ENCODE results near the gene CA5A.
"Not testable (repeated sequence)": the region's sequence is repeated elsewhere in the genome, so short reads cannot be mapped to it uniquely, and the experiment has no call there.

The CA5A gene

GRCh38 chr16:87874639-87875427 is 61.5 kb downstream of the CA5A start:
- DNase-seq (ENCODE audit: low read depth) = no peak
- H3K4me3 ChIP-seq (ENCODE audit: low read length) = no peak overlapping the region
- TF ChIP-seq, protein P1, sequence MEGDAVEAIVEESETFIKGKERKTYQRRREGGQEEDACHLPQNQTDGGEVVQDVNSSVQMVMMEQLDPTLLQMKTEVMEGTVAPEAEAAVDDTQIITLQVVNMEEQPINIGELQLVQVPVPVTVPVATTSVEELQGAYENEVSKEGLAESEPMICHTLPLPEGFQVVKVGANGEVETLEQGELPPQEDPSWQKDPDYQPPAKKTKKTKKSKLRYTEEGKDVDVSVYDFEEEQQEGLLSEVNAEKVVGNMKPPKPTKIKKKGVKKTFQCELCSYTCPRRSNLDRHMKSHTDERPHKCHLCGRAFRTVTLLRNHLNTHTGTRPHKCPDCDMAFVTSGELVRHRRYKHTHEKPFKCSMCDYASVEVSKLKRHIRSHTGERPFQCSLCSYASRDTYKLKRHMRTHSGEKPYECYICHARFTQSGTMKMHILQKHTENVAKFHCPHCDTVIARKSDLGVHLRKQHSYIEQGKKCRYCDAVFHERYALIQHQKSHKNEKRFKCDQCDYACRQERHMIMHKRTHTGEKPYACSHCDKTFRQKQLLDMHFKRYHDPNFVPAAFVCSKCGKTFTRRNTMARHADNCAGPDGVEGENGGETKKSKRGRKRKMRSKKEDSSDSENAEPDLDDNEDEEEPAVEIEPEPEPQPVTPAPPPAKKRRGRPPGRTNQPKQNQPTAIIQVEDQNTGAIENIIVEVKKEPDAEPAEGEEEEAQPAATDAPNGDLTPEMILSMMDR (conservative IDR thresholded peaks at IDR 0.05; ENCODE audit: low read length) = no peak

DNA sequence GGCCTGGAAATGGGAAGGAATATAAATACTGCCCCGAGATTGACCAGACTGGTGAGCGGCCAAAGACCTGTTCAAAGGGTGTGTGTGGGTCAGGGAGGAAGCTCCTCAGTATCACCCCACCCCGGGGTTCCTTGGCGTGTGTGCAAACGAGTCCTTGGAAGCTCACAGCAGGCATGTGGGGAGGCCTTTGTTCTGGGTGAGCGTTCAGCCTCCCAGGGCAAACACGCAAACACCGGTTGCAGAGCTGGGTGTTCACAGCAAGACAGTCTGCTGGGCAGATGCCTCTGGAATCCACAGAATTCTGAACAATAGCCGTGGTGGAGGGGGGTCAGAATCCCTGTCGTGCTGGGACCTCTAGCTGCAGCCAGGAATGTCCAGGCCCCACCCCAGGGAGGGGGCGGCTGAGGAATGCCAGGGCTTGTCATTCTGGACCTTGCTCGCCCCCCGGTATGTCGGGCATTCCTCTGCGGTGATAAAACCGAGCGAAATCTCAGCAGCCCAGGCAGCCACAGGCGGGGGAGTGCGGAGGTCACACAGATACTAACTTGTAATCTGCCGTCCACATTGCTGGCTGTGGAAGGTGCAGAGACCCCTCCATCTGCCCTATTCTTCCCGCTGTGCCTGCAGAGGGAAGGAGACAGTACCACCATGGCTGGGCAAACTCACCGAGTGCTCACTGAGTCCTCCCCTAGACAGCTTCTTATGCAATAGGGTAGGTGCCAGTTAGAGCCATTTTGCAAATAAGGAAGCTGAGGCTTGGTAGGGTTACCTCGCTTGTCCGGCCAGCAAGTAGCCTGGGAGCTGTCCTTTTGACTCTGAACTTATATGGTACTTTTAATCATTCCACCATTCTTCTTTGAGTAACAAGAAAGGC is 65.7 kb downstream of the CA5A start:
- peak; percentile 90 for DNase-seq (ENCODE audit: low read depth)
- H3K4me3 ChIP-seq (ENCODE audit: low read length) = not testable (repeated sequence)

DNA sequence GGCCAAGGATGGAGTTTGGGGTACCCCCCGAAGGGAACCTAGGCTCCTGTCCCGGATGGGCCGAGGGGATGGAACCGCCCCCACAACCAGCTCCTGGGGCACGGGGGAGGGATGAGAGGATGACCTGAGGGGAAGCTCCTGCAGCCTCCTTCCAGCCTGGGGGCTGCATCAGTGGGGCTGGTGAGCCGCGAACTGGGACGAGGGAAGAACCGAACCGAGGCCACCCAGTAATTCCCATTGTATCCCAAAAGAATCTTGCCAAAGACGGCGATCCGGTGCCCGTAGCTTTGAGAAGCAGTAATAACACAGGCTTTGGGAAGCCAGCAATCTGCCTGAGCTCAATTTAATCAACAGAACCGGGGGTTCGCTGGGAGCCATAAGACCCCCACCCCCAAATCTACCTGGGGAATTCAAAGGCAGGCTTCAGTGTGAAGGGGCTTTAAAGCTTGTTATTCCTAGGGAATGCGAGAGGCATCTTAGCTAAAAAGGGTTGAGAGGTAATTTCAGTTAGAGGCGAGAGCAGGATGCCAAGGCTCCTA is 66.4 kb downstream of the CA5A start:
- H3K4me3 ChIP-seq (ENCODE audit: low read length); DNase-seq (ENCODE audit: low read depth): not testable (repeated sequence)

DNA sequence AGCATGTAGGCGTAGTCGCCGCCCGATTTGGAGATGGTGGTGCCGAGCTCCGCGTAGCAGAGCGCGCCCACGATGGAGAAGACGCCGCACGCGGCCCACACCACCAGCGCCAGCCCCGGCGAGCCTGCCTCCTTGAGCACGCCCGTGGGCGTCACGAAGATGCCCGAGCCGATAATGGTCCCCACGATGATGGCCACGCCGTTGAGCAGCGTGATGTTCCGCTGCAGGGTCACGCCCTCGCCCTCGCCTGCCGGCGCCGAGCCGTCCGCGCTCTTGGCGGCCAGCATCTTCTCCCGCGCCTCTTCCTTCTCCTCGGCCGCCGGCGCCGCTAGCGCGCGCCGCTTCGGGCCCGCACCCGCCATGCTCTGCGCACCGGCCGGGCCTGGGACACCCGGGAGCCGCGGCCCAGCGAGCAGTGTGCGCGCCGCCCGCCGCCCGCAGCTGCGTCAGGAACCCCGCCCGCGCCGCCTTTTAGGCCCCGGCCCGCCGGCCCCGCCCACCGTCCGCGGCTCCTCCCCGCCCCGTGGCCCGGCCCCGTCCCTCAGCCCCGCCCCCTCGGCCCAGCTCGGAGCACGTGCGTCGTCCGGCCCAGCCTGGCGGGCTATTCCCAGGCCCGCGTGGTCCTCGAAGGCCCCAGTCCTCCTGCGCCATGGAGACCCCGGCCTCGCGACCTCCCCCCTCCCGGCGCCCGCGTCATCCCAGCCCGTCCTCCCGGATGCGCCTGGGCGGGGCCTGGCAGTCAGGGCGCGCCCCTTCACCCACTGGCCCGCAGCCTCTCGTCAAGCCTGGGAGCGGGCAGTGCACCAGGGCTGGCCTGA is 67.1 kb downstream of the CA5A start, which contains the start of gene SLC7A5:
TSS of gene SLC7A5 (minus strand) at position 447 of the 818 bp plus-strand sequence. CDS start at position 362, 85 bp downstream.
- peak within 1 kb of the TSS; percentile 77 for H3K4me3 ChIP-seq (ENCODE audit: low read length)
- DNase-seq (ENCODE audit: low read depth) = peak; percentile 75

- H3K4me3 ChIP-seq (ENCODE audit: low read length) = peak overlapping the region; percentile 77
- peak; percentile 81 for DNase-seq (ENCODE audit: low read depth)
Measured at GRCh38 chr16:87868254-87869029, 67.9 kb downstream of the CA5A start.

DNA sequence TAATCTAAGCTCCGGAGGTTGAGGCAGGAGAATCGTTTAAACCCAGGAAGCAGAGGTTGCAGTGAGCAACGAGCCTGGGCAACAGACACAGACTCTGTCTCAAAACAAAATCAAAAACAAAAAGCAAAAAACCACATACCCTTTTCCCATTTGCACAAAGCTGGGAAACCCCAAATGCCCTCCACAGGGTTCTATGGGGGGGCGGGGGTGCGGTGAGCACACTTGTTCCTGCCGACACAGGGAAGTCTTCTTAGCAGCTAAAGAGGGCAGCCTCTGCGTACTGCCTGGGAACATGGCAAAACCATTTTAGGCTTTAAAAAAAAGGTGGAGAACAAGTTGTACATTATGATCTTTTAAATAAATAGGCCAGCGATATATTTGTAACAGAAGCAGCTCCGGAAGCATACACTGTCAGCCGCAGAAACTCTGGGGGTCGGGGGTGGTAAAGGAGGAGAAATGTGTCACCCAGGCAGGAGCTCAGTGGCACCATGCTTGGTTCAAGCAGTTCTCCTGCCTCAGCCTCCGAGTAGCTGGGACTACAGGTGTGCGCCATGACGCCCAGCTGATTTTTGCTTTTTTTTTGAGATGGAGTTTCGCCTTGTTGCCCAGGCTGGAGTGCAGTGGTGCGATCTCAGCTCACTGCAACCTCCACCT is 70.3 kb downstream of the CA5A start:
- DNase-seq (ENCODE audit: low read depth); H3K4me3 ChIP-seq (ENCODE audit: low read length): not testable (repeated sequence)

GRCh38 chr16:87864331-87864989 is 71.9 kb downstream of the CA5A start:
- no peak overlapping the region for H3K4me3 ChIP-seq (ENCODE audit: low read length)
- no peak for DNase-seq (ENCODE audit: low read depth)
- TF ChIP-seq, protein P1 (conservative IDR thresholded peaks at IDR 0.05; ENCODE audit: low read length) = no peak

GRCh38 chr16:87863327-87863635 is 73.0 kb downstream of the CA5A start:
- not testable (repeated sequence) for DNase-seq (ENCODE audit: low read depth)

GRCh38 chr16:87862597-87863326 is 73.6 kb downstream of the CA5A start:
- not testable (repeated sequence) for H3K4me3 ChIP-seq (ENCODE audit: low read length); DNase-seq (ENCODE audit: low read depth)

More at GRCh38 chr16:87863327-87863635, 73.0 kb downstream of the CA5A start:
- H3K4me3 ChIP-seq (ENCODE audit: low read length) = not testable (repeated sequence)

DNA sequence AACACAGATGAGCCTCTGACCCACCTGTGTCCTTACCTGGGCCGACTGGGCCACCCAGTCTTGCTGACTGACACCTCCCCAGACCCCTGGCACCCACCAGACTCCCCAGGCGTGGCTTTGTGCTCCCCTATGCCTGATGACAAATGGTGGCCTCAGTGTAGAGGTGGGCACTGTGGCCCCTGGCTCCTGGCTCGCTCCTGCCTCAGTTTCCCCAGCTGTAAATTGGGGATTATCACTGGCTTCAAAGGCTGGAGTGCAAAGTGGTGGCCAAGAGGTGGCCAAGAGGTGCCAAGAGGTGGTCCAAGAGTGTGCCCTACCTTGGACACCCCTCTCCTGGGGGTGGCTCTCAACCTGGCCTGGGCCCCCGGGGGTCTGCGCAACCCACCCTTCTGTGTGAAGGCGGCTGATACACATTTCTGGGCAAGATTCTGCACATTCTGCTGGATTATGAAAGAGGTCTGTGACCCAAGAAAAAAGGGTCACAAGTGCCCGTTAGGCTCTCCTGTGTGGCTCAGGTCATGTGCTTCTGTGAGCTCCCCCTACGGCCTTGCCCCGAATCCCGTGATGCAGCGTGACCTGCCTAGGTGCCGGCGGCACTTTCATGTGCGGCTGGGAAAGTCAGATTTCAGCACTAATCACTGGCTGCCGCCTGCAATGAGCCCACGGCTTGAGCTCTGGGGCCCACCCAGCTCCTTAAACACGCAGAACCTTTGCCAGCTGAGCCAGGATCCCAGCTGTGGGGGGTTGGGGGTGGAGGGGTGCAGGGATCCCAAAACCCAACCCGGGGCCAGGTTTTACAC is 74.8 kb downstream of the CA5A start:
- not testable (repeated sequence) for H3K4me3 ChIP-seq (ENCODE audit: low read length); DNase-seq (ENCODE audit: low read depth)

Data from AG10803 (cell line).